Mucosa of gallbladder (tissue), 1 donor: ENCODE measurements around the gene HOXD11. TPM values are rescaled to one million over a fixed set of nuclear protein-coding genes. Genes with fewer than 3 reads are reported as not detected.
A peak's percentile ranks its signal among the peaks of the same experiment; 100 is the strongest.

Experiments used
- DNase-seq: peaks from one replicate; pipeline ENCODE4 v3.0.0-alpha.2; 2020; ENCODE audit warnings: low spot score
- total RNA-seq: library from RNA; stranded (reverse); gene quantifications from one replicate; pipeline ENCODE4 v1.2.1, GENCODE V29; 2021
- donor health status: DM: no; HTN: no; CAD: no.

HOXD11 gene
- total RNA-seq, 1 donor from 2014 or later, result not detected

- no peak for DNase-seq
Measured at GRCh38 chr2:176093145-176093897, 13.8 kb upstream of the HOXD11 start.

GRCh38 chr2:176093898-176094249 is 13.2 kb upstream of the HOXD11 start:
- no peak for DNase-seq

GRCh38 chr2:176094349-176094748 is 12.7 kb upstream of the HOXD11 start:
- DNase-seq, result no peak

GRCh38 chr2:176095421-176095820 is 11.7 kb upstream of the HOXD11 start:
- no peak for DNase-seq

GRCh38 chr2:176096243-176096985 is 10.7 kb upstream of the HOXD11 start:
- no peak for DNase-seq

GRCh38 chr2:176096986-176097819 is 9.9 kb upstream of the HOXD11 start:
- peak; percentile 56 for DNase-seq

- DNase-seq, result no peak
Measured at GRCh38 chr2:176097820-176098365, 9.2 kb upstream of the HOXD11 start.

- DNase-seq, result no peak
Measured at GRCh38 chr2:176098366-176099158, 8.5 kb upstream of the HOXD11 start.

- no peak for DNase-seq
Measured at GRCh38 chr2:176099159-176099727, 7.8 kb upstream of the HOXD11 start.

- no peak for DNase-seq
Measured at GRCh38 chr2:176099728-176100546, 7.1 kb upstream of the HOXD11 start, which contains the start of gene HOXD12. Gene HOXD12 (plus strand): TSS chr2:176099795. CDS start chr2:176099802, 7 bp downstream.

- no peak for DNase-seq
Measured at GRCh38 chr2:176100547-176101140, 6.4 kb upstream of the HOXD11 start.

GRCh38 chr2:176101216-176101830 is 5.8 kb upstream of the HOXD11 start:
- no peak for DNase-seq

GRCh38 chr2:176101842-176102241 is 5.2 kb upstream of the HOXD11 start:
- no peak for DNase-seq

GRCh38 chr2:176102309-176102866 is 4.7 kb upstream of the HOXD11 start:
- DNase-seq, result no peak

- DNase-seq, result no peak
Measured at GRCh38 chr2:176103194-176103593, 3.9 kb upstream of the HOXD11 start.

- DNase-seq, result no peak
Measured at GRCh38 chr2:176103742-176104315, 3.3 kb upstream of the HOXD11 start.

- no peak for DNase-seq
Measured at GRCh38 chr2:176104316-176105077, 2.6 kb upstream of the HOXD11 start.
